RWPE2 (cell line): Measurements from ENCODE around the gene TCP10L.

Experiments
- ATAC-seq: fragments of 200-7000 bp; cut with Tn5 transposase; 3 replicates; pipeline ENCODE4 v1.9.1; 2021; ENCODE audit warnings: low read depth
- DNase-seq: peaks from one replicate; pipeline ENCODE4 v3.0.0-alpha.2; 2020; ENCODE audit warnings: low spot score
- H3K27ac ChIP-seq: fragments of 450-650 bp; 2 replicates; pipeline ENCODE4 v1.5.1; 2017; ENCODE audit warnings: mild to moderate bottlenecking; ENCODE audit not compliant: poor library complexity, severe bottlenecking
- H3K27me3 ChIP-seq: fragments of 250-450 bp; sonication (Bioruptor Pico); 2 replicates; pipeline ENCODE4 v1.5.1; 2021; ENCODE audit warnings: mild to moderate bottlenecking, moderate library complexity; ENCODE audit not compliant: insufficient read depth, poor library complexity, severe bottlenecking
- H3K36me3 ChIP-seq: fragments of 250-450 bp; sonication (Bioruptor Pico); 2 replicates; pipeline ENCODE4 v1.5.1; 2020; ENCODE audit warnings: low read depth, mild to moderate bottlenecking, moderate library complexity
- H3K4me1 ChIP-seq: fragments of 250-450 bp; sonication (Bioruptor Pico); 2 replicates; pipeline ENCODE4 v1.5.1; 2021; ENCODE audit warnings: mild to moderate bottlenecking, moderate library complexity; ENCODE audit not compliant: insufficient read depth, poor library complexity, severe bottlenecking
- H3K4me3 ChIP-seq: fragments of 250-450 bp; sonication (Bioruptor Pico); 2 replicates; pipeline ENCODE4 v1.5.1; 2021; ENCODE audit warnings: mild to moderate bottlenecking, moderate library complexity; ENCODE audit not compliant: severe bottlenecking
- H3K9me3 ChIP-seq: fragments of 250-450 bp; sonication (Bioruptor Pico); 2 replicates; pipeline ENCODE4 v1.5.1; 2021; ENCODE audit warnings: mild to moderate bottlenecking, moderate library complexity; ENCODE audit not compliant: severe bottlenecking
- TF ChIP-seq, protein P1 (sequence below): fragments of 450-650 bp; IDR thresholded peaks from one replicate; pipeline ENCODE4 v1.5.1; 2017; ENCODE audit warnings: mild to moderate bottlenecking, moderate library complexity; ENCODE audit not compliant: poor library complexity, severe bottlenecking

TCP10L gene

DNA sequence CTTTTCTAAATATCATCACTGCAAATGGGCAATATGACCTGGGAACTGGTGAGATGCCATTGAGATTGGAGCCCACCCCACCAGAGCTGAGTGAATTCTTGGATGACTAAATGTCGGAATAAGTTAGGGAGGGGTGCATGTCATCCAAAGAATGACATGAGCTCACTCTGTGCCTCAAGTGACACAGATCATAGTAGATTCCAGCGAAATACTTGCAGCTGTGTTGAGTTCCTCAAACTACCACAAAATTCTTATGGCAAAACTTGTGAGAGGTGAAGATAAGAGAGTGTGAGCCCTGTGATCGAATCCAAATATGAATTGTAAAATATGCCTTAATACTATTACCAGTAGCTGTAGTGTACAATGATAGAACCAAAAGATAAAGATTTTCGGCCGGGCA lies 2.3 kb upstream of the TCP10L start:
- H3K36me3 ChIP-seq = no peaks in the 10 kb centered on the region
- no peaks in the 10 kb centered on the region for H3K4me1 ChIP-seq
- ATAC-seq (no peak), DNase-seq (no peak)
- H3K9me3 ChIP-seq = no peaks in the 10 kb centered on the region
- no peak overlapping the region for H3K27ac ChIP-seq
- no peak overlapping the region for H3K4me3 ChIP-seq
- TF ChIP-seq, protein P1, sequence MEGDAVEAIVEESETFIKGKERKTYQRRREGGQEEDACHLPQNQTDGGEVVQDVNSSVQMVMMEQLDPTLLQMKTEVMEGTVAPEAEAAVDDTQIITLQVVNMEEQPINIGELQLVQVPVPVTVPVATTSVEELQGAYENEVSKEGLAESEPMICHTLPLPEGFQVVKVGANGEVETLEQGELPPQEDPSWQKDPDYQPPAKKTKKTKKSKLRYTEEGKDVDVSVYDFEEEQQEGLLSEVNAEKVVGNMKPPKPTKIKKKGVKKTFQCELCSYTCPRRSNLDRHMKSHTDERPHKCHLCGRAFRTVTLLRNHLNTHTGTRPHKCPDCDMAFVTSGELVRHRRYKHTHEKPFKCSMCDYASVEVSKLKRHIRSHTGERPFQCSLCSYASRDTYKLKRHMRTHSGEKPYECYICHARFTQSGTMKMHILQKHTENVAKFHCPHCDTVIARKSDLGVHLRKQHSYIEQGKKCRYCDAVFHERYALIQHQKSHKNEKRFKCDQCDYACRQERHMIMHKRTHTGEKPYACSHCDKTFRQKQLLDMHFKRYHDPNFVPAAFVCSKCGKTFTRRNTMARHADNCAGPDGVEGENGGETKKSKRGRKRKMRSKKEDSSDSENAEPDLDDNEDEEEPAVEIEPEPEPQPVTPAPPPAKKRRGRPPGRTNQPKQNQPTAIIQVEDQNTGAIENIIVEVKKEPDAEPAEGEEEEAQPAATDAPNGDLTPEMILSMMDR = no peak
- no peaks in the 10 kb centered on the region for H3K27me3 ChIP-seq

DNA sequence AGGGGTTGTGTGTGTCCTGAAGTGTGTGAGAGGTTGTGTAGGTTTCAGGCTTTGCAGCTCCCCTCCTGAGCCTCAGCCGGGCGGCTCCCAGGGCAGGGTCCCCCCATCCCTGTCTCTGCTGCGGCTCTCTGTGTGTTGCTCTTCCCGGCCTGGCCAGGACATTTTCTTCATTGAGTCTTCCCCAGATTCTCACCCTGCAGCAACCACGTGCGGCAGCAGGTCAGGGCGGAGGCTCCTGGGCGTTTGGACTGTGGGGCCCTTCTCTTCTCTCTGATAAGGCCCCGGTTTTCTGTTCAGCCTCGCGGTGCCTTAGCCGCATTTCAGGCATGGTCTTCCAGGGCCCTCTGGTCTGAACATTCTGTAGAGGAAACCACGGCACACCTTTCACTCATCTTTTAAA lies 1.8 kb upstream of the TCP10L start:
- Histone ChIP-seq H3K27ac (no peak overlapping the region), H3K27me3 (no peaks in the 10 kb centered on the region), H3K36me3 (no peaks in the 10 kb centered on the region), H3K4me3 (no peak overlapping the region), H3K4me1 (no peaks in the 10 kb centered on the region), H3K9me3 (no peaks in the 10 kb centered on the region)
- DNase-seq (no peak), ATAC-seq (no peak)
- TF ChIP-seq, protein P1 = no peak

DNA sequence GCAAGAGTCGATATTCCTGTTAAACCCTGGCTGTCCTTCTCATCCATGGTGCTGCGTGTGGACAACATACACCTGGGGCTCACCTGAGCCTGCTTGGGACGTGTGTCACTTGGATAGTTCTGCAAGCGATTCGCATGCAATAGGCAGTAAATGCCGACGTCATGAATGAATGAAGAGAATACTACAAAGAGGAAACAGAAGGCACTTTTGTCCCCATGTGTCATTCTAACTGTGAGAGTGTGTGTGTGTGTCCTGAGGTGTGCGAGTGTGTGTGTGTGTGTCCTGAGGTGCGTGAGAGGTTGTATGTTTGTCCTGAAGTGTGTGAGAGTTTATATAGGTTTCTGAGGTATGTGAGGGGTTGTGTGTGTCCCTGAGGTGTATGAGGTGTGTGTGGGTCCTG lies 647 bp upstream of the TCP10L start:
- Histone ChIP-seq H3K4me3 (no peak overlapping the region), H3K27me3 (no peaks in the 10 kb centered on the region), H3K27ac (no peak overlapping the region), H3K9me3 (no peaks in the 10 kb centered on the region), H3K36me3 (no peaks in the 10 kb centered on the region), H3K4me1 (no peaks in the 10 kb centered on the region)
- DNase-seq (no peak), ATAC-seq (no peak)
- TF ChIP-seq, protein P1 = no peak

DNA sequence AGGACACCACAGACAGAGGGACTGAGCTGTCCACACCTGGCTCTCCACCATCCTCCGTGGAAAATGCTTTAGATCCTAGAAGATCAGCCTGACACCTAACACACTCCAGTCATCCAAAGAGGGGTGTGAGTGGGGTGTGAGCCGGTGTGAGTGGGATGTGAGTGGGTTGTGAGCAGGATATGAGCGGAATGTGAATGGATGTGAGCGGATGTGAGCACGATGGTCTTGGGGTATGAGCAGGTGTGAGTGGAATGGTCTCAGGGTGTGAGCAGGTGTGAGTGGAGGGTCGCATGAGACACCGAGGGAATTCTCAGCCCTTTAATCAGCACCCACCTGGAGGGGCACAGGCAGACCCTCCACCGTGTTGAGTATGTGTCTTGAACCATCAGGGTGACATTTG lies 851 bp downstream of the TCP10L start:
- no peak overlapping the region for H3K27ac ChIP-seq
- no peak overlapping the region for H3K4me3 ChIP-seq
- no peak for ATAC-seq
- no peaks in the 10 kb centered on the region for H3K9me3 ChIP-seq
- H3K4me1 ChIP-seq = no peaks in the 10 kb centered on the region
- no peaks in the 10 kb centered on the region for H3K36me3 ChIP-seq
- no peak for DNase-seq
- no peaks in the 10 kb centered on the region for H3K27me3 ChIP-seq
- TF ChIP-seq, protein P1 = no peak

DNA sequence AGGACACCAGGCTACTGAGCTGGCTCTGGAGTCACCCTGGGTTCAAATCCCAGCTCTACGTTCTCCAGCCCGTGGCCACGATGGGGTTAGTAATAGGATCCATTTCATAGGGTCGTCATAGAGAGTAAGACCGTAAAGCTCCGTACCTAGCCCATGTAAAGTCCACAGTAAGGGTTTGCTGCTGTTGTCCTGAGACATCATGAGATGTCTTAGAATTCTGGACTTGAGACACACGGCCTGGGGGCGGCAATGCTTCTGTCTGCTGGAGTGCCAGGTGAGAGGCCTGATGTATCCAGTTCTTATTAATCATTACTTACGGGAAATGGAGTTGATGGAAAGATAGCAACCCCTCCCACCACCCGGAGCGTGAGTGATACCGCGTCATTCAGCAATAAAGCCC lies 3.6 kb downstream of the TCP10L start:
- DNase-seq = no peak
- no peak for ATAC-seq
- H3K36me3 ChIP-seq = no peaks in the 10 kb centered on the region
- no peaks in the 10 kb centered on the region for H3K9me3 ChIP-seq
- H3K27ac ChIP-seq = no peak overlapping the region
- TF ChIP-seq, protein P1 = no peak
- H3K27me3 ChIP-seq = no peaks in the 10 kb centered on the region
- H3K4me1 ChIP-seq = no peaks in the 10 kb centered on the region
- H3K4me3 ChIP-seq = no peak overlapping the region
